ENCODE data around the gene GPRIN2. TPM values are rescaled to one million over a fixed set of nuclear protein-coding genes. Genes with fewer than 3 reads are reported as not detected.

The GPRIN2 gene
- total and polyA plus RNA-seq, 4 donors: 4.9 to 10.7 (median 9.6) TPM

- DNase-seq (ENCODE audit: low read depth in 4 of 6, low spot score in 6 of 6): no peak
- Histone ChIP-seq H3K4me1 (ENCODE audit: control insufficient read depth, insufficient read depth, low read length) (peaks cover 18% of the 10 kb centered on the region), H3K9me3 (ENCODE audit: control insufficient read depth, insufficient read depth, low read length) (no peaks in the 10 kb centered on the region), H3K27me3 (ENCODE audit: control insufficient read depth, insufficient read depth, low read length) (peaks cover 20% of the 10 kb centered on the region), H3K36me3 (ENCODE audit: control insufficient read depth, insufficient read depth, low read length) (no peaks in the 10 kb centered on the region), H3K4me3 (ENCODE audit: low read depth, low read length) (no peak overlapping the region), H3K27ac (ENCODE audit: low read depth, low read length) (no peak overlapping the region)
- 86% methylated on average over 14 of the region's 14 CpGs for WGBS (ENCODE audit: insufficient coverage)
Measured at GRCh38 chr10:46543466-46544377, 12.7 kb downstream of the GPRIN2 start.

- WGBS (ENCODE audit: insufficient coverage): 59% methylated on average over 6 of the region's 7 CpGs
- Histone ChIP-seq H3K4me1 (ENCODE audit: control insufficient read depth, insufficient read depth, low read length) (peaks cover 18% of the 10 kb centered on the region), H3K9me3 (ENCODE audit: control insufficient read depth, insufficient read depth, low read length) (no peaks in the 10 kb centered on the region), H3K4me3 (ENCODE audit: low read depth, low read length) (no peak overlapping the region), H3K27me3 (ENCODE audit: control insufficient read depth, insufficient read depth, low read length) (peaks cover 20% of the 10 kb centered on the region), H3K36me3 (ENCODE audit: control insufficient read depth, insufficient read depth, low read length) (no peaks in the 10 kb centered on the region), H3K27ac (ENCODE audit: low read depth, low read length) (no peak overlapping the region)
- DNase-seq (ENCODE audit: low read depth in 4 of 6, low spot score in 6 of 6): no peak
Measured at GRCh38 chr10:46542567-46543465, 13.6 kb downstream of the GPRIN2 start.

- WGBS (ENCODE audit: insufficient coverage): 64% methylated on average over 5 of the region's 7 CpGs
- no peak overlapping the region for H3K4me3 ChIP-seq (ENCODE audit: low read depth, low read length)
- H3K4me1 ChIP-seq (ENCODE audit: control insufficient read depth, insufficient read depth, low read length): peaks cover 18% of the 10 kb centered on the region
- H3K36me3 ChIP-seq (ENCODE audit: control insufficient read depth, insufficient read depth, low read length): no peaks in the 10 kb centered on the region
- DNase-seq (ENCODE audit: low read depth in 4 of 6, low spot score in 6 of 6): no peak
- H3K27me3 ChIP-seq (ENCODE audit: control insufficient read depth, insufficient read depth, low read length): peaks cover 20% of the 10 kb centered on the region
- no peaks in the 10 kb centered on the region for H3K9me3 ChIP-seq (ENCODE audit: control insufficient read depth, insufficient read depth, low read length)
- H3K27ac ChIP-seq (ENCODE audit: low read depth, low read length): no peak overlapping the region
Measured at GRCh38 chr10:46541735-46542566, 14.5 kb downstream of the GPRIN2 start.

GRCh38 chr10:46541017-46541661 is 15.3 kb downstream of the GPRIN2 start:
- Histone ChIP-seq H3K36me3 (ENCODE audit: control insufficient read depth, insufficient read depth, low read length) (no peaks in the 10 kb centered on the region), H3K27me3 (ENCODE audit: control insufficient read depth, insufficient read depth, low read length) (peaks cover 24% of the 10 kb centered on the region), H3K9me3 (ENCODE audit: control insufficient read depth, insufficient read depth, low read length) (no peaks in the 10 kb centered on the region), H3K4me3 (ENCODE audit: low read depth, low read length) (peak overlapping the region; percentile 31), H3K27ac (ENCODE audit: low read depth, low read length) (no peak overlapping the region), H3K4me1 (ENCODE audit: control insufficient read depth, insufficient read depth, low read length) (peaks cover 15% of the 10 kb centered on the region)
- peak in 2 of 6 donors; percentile 55 to 71 for DNase-seq (ENCODE audit: low read depth in 4 of 6, low spot score in 6 of 6)
- 5% methylated on average over 29 of the region's 42 CpGs for WGBS (ENCODE audit: insufficient coverage)

DNA sequence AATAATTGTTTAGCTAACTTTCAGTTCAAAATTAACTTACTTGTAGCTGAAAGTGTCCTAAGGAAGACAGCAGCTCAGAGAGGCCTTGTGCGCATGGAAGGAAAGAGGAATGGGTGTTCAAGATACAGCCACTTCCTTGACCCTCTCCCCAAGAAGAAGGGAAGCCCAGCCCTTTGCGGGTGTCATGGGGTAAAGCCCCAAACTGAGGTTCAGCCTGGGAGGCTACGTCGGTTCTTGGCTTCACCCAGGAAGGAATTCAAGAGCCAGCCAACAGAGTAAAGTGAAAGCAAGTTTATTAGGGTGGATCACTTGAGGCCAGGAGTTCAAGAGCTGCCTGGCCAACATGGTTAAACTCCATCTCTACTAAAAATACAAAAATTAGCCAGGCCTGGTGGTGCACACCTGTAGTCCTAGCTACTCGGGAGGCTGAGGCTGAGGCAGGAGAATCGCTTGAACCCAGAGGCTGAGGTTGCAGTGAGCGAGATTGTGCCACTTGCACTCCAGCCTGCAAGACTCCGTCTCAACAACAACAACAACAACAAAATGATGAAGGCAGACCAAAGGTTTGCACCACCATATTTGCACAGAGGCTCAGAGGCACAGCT is 15.9 kb downstream of the GPRIN2 start:
- no peak overlapping the region for H3K4me3 ChIP-seq (ENCODE audit: low read depth, low read length)
- H3K4me1 ChIP-seq (ENCODE audit: control insufficient read depth, insufficient read depth, low read length): peaks cover 15% of the 10 kb centered on the region
- 97% methylated on average over 8 of the region's 8 CpGs for WGBS (ENCODE audit: insufficient coverage)
- H3K36me3 ChIP-seq (ENCODE audit: control insufficient read depth, insufficient read depth, low read length): no peaks in the 10 kb centered on the region
- no peak overlapping the region for H3K27ac ChIP-seq (ENCODE audit: low read depth, low read length)
- peaks cover 24% of the 10 kb centered on the region for H3K27me3 ChIP-seq (ENCODE audit: control insufficient read depth, insufficient read depth, low read length)
- H3K9me3 ChIP-seq (ENCODE audit: control insufficient read depth, insufficient read depth, low read length): no peaks in the 10 kb centered on the region
- DNase-seq (ENCODE audit: low read depth in 4 of 6, low spot score in 6 of 6): no peak

- Histone ChIP-seq H3K4me1 (ENCODE audit: control insufficient read depth, insufficient read depth, low read length) (peaks cover 15% of the 10 kb centered on the region), H3K27ac (ENCODE audit: low read depth, low read length) (no peak overlapping the region), H3K4me3 (ENCODE audit: low read depth, low read length) (no peak overlapping the region), H3K36me3 (ENCODE audit: control insufficient read depth, insufficient read depth, low read length) (no peaks in the 10 kb centered on the region), H3K9me3 (ENCODE audit: control insufficient read depth, insufficient read depth, low read length) (no peaks in the 10 kb centered on the region), H3K27me3 (ENCODE audit: control insufficient read depth, insufficient read depth, low read length) (peaks cover 24% of the 10 kb centered on the region)
- 91% methylated on average over 11 of the region's 14 CpGs for WGBS (ENCODE audit: insufficient coverage)
- DNase-seq (ENCODE audit: low read depth in 4 of 6, low spot score in 6 of 6): no peak
Measured at GRCh38 chr10:46539596-46540411, 16.7 kb downstream of the GPRIN2 start.

- H3K9me3 ChIP-seq (ENCODE audit: control insufficient read depth, insufficient read depth, low read length): no peaks in the 10 kb centered on the region
- H3K4me1 ChIP-seq (ENCODE audit: control insufficient read depth, insufficient read depth, low read length): peaks cover 15% of the 10 kb centered on the region
- H3K36me3 ChIP-seq (ENCODE audit: control insufficient read depth, insufficient read depth, low read length): no peaks in the 10 kb centered on the region
- no peak overlapping the region for H3K4me3 ChIP-seq (ENCODE audit: low read depth, low read length)
- H3K27me3 ChIP-seq (ENCODE audit: control insufficient read depth, insufficient read depth, low read length): peaks cover 24% of the 10 kb centered on the region
- 75% methylated on average over 1 of the region's 3 CpGs for WGBS (ENCODE audit: insufficient coverage)
- DNase-seq (ENCODE audit: low read depth in 4 of 6, low spot score in 6 of 6): peak in 1 of 6 donors; percentile 82
- no peak overlapping the region for H3K27ac ChIP-seq (ENCODE audit: low read depth, low read length)
Measured at GRCh38 chr10:46538717-46539426, 17.6 kb downstream of the GPRIN2 start.

- H3K36me3 ChIP-seq (ENCODE audit: control insufficient read depth, insufficient read depth, low read length): no peaks in the 10 kb centered on the region
- DNase-seq (ENCODE audit: low read depth in 4 of 6, low spot score in 6 of 6): no peak
- no peaks in the 10 kb centered on the region for H3K9me3 ChIP-seq (ENCODE audit: control insufficient read depth, insufficient read depth, low read length)
- WGBS (ENCODE audit: insufficient coverage): 89% methylated on average over 2 of the region's 5 CpGs
- H3K27ac ChIP-seq (ENCODE audit: low read depth, low read length): no peak overlapping the region
- no peak overlapping the region for H3K4me3 ChIP-seq (ENCODE audit: low read depth, low read length)
- H3K27me3 ChIP-seq (ENCODE audit: control insufficient read depth, insufficient read depth, low read length): peaks cover 24% of the 10 kb centered on the region
- peaks cover 15% of the 10 kb centered on the region for H3K4me1 ChIP-seq (ENCODE audit: control insufficient read depth, insufficient read depth, low read length)
Measured at GRCh38 chr10:46538155-46538554, 18.3 kb downstream of the GPRIN2 start.
